ENCODE data around the gene SLC19A1. TPM values are rescaled to one million over a fixed set of nuclear protein-coding genes. Genes with fewer than 3 reads are reported as not detected.

The SLC19A1 gene
- polyA plus RNA-seq, 1 of the 3 experiments (the other 2 are of a cell fraction): 15.0 TPM

DNA sequence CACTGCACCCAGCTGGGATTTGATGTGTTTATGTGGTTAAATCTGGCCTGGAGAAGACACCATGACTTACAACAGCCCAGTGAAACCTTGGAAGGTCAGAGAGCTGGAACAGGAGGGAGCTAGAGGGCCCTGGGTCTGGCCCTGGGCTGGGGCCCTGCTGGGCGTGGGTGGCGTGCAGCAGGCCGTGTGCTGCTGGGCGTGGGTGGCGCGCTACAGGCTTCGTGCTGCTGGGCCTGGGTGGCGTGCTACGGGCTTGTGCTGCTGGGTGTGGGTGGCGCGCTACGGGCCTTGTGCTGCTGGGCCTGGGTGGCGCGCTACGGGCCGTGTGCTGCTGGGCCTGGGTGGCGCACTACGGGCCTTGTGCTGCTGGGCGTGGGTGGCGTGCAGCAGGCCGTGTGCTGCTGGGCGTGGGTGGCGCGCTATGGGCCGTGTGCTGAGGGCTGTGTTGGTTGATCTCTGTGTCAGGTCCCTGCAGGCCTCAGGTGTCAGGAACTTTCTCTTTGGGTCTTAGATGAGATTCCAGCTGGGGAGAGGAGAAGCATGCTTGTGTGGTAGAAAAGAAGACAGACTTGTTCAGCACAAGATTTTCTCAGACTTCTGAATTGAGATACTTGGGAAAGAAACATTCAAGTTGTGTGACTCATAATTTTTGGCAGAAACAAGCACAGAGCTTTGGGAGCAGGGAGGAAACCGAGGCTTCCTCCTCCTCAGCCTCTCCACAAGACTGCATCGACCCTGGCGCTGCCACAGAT is 71.3 kb downstream of the SLC19A1 start:
- Histone ChIP-seq H3K4me3 (ENCODE audit: low read depth in 2 of 2, low read length in 1 of 2) (no peak overlapping the region), H3K4me1 (ENCODE audit: control insufficient read depth in 1 of 2, insufficient read depth in 2 of 2, low read depth in 1 of 2, low read length in 1 of 2) (peaks cover 16 to 26% of the 10 kb centered on the region in 2 experiments; a peak in 3 of 4 replicates), H3F3A (replicated peaks; ENCODE audit: insufficient read depth) (peaks cover 17% of the 10 kb centered on the region), H3K27ac (ENCODE audit: low read depth in 2 of 2, low read length in 1 of 2) (peak overlapping the region; percentile 1 to 85; a peak in 3 of 4 replicates), H3K4me2 (peak overlapping the region; percentile 72), H3K79me2 (ENCODE audit: insufficient read depth) (peaks cover 59% of the 10 kb centered on the region), H3K36me3 (replicated peaks in 1 of 2; ENCODE audit: control insufficient read depth in 1 of 2, insufficient read depth in 2 of 2, low read length in 1 of 2) (peaks cover 4 to 21% of the 10 kb centered on the region in 2 experiments), H3K9me3 (no peaks in the 10 kb centered on the region), H3K9ac (peak overlapping the region; percentile 11; the same call in 1 of the 2 replicates), H3K27me3 (ENCODE audit: insufficient read depth) (no peaks in the 10 kb centered on the region), H3K9me2 (no peaks in the 10 kb centered on the region), H4K20me1 (ENCODE audit: insufficient read depth) (peaks cover 50% of the 10 kb centered on the region), H2AFZ (ENCODE audit: low read depth) (no peak overlapping the region)
- 80% methylated on average over 20 of the region's 28 CpGs for WGBS (ENCODE audit: low lambda C conversion rate)
- POLR2A ChIA-PET: no interaction called here
- TF ChIP-seq MEF2A (IDR thresholded peaks at IDR 0.05; ENCODE audit: borderline replicate concordance, low read depth) (no peak), MXI1 (IDR thresholded peaks at IDR 0.05; ENCODE audit: low read depth, low read length) (no peak), SIN3A (IDR thresholded peaks at IDR 0.05; ENCODE audit: borderline replicate concordance, low read depth, low read length) (0 out of 2 replicates have a peak, but pooled peaks have one; percentile 42), RXRA (IDR thresholded peaks at IDR 0.05; ENCODE audit: borderline replicate concordance, low read depth) (no peak), NRF1 (IDR thresholded peaks at IDR 0.05; ENCODE audit: low read depth, low read length) (no peak), TEAD4 (IDR thresholded peaks at IDR 0.05; ENCODE audit: borderline replicate concordance, insufficient read depth) (no peak), RFX5 (IDR thresholded peaks at IDR 0.05; ENCODE audit: low read length) (no peak)
- TF ChIP-seq, protein P1, sequence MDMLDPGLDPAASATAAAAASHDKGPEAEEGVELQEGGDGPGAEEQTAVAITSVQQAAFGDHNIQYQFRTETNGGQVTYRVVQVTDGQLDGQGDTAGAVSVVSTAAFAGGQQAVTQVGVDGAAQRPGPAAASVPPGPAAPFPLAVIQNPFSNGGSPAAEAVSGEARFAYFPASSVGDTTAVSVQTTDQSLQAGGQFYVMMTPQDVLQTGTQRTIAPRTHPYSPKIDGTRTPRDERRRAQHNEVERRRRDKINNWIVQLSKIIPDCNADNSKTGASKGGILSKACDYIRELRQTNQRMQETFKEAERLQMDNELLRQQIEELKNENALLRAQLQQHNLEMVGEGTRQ (IDR thresholded peaks at IDR 0.05; ENCODE audit: borderline replicate concordance, low read depth, low read length): no peak
- DNase-seq: no peak
- CTCF ChIA-PET: interaction anchor here (1.3 kb wide), 2 partner anchors 181 to 758 kb away, joined by 3 read pairs; no protein-coding TSS in a partner anchor

DNA sequence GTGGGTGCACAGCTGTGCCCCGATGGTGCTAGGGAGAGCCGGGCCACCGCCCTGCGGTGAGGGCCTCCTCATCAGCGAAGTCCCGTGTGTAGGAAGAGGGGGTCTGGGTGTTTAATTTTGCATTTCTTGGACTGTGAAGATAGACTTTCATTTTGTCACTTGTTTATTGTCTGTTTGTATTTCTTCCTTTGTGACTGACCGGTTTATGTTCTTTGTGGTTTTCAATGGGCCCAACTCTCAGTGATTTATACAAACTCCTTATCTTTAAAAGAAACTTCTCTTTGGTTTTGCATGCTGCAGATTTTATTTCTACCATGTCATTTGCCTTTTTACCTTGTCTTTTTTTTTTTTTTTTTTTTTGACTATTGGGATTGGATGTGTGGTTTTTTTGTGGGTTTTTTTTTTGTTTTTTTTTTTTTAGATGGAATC is 72.1 kb downstream of the SLC19A1 start:
- Histone ChIP-seq H3K4me3 (ENCODE audit: low read depth in 2 of 2, low read length in 1 of 2) (no peak overlapping the region), H3K9me3 (no peaks in the 10 kb centered on the region), H3K79me2 (ENCODE audit: insufficient read depth) (peaks cover 65% of the 10 kb centered on the region), H3K27ac (ENCODE audit: low read depth in 2 of 2, low read length in 1 of 2) (peak overlapping the region in 1 of 2 experiments; percentile 85; a peak in 2 of 4 replicates), H4K20me1 (ENCODE audit: insufficient read depth) (peaks cover 58% of the 10 kb centered on the region), H3K4me2 (no peak overlapping the region), H3K9ac (no peak overlapping the region), H2AFZ (ENCODE audit: low read depth) (no peak overlapping the region), H3K9me2 (no peaks in the 10 kb centered on the region), H3F3A (replicated peaks; ENCODE audit: insufficient read depth) (peaks cover 17% of the 10 kb centered on the region), H3K27me3 (ENCODE audit: insufficient read depth) (no peaks in the 10 kb centered on the region), H3K4me1 (ENCODE audit: control insufficient read depth in 1 of 2, insufficient read depth in 2 of 2, low read depth in 1 of 2, low read length in 1 of 2) (peaks cover 16 to 34% of the 10 kb centered on the region in 2 experiments; a peak in 3 of 4 replicates), H3K36me3 (replicated peaks in 1 of 2; ENCODE audit: control insufficient read depth in 1 of 2, insufficient read depth in 2 of 2, low read length in 1 of 2) (peaks cover 4 to 18% of the 10 kb centered on the region in 2 experiments)
- WGBS (ENCODE audit: low lambda C conversion rate): 97% methylated on average over 7 of the region's 7 CpGs
- DNase-seq: no peak
- POLR2A ChIA-PET: no interaction called here
- CTCF ChIA-PET: interaction anchor here (1.3 to 2.2 kb wide), 3 partner anchors 8 to 351 kb away, joined by 3 to 21 read pairs (median 3); no protein-coding TSS in a partner anchor
- TF ChIP-seq, protein P2, sequence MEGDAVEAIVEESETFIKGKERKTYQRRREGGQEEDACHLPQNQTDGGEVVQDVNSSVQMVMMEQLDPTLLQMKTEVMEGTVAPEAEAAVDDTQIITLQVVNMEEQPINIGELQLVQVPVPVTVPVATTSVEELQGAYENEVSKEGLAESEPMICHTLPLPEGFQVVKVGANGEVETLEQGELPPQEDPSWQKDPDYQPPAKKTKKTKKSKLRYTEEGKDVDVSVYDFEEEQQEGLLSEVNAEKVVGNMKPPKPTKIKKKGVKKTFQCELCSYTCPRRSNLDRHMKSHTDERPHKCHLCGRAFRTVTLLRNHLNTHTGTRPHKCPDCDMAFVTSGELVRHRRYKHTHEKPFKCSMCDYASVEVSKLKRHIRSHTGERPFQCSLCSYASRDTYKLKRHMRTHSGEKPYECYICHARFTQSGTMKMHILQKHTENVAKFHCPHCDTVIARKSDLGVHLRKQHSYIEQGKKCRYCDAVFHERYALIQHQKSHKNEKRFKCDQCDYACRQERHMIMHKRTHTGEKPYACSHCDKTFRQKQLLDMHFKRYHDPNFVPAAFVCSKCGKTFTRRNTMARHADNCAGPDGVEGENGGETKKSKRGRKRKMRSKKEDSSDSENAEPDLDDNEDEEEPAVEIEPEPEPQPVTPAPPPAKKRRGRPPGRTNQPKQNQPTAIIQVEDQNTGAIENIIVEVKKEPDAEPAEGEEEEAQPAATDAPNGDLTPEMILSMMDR (IDR thresholded peaks at IDR 0.05): no peak

Measured in SK-N-SH (cell line).